Heart left ventricle (tissue), 13 donors: ENCODE results near the gene VWC2.

ENCODE experiments used
- CTCF ChIP-seq, 12 donors: fragments of 200-600 bp; sonication (generic) in 4 of 12; IDR thresholded peaks; one replicate each; pipeline versions ENCODE4 v1.5.0 to v1.8.0; 2018 to 2022; ENCODE audit warnings: antibody characterized with exemption in 12 of 12, mild to moderate bottlenecking in 5 of 12
- POLR2A ChIP-seq, 2 donors: fragments of 450-650 bp; IDR thresholded peaks; one replicate each; pipeline ENCODE4 v1.6.1; 2017; ENCODE audit warnings: antibody characterized with exemption in 2 of 2, mild to moderate bottlenecking in 2 of 2, moderate library complexity in 2 of 2
- donor health status: ischemic (EF 13 %, LVEDD 7.1; RV severe dilation, severe dysfunction).
- donor health status: DM: no; HTN: yes; CAD: no.
- donor health status: DM: no; HTN: no; CAD: no.
- donor health status: ischemic (EF 25% LVEDD 6.9; RV normal size, moderate dysfunction).
- donor health status: ischemic (EF 25% LVEDD 5.7; RV mildly dilated, moderate dysfunction).
- donor health status: ischemic (EF 35%, LVEDD 5.7; RV mildly dilated, moderate dysfunction).
- donor health status: nonischemic (EF 11% LVEDD 7.7; RV severe dilation, severe dysfunction).
- donor health status: DM: yes; HTN: yes; CAD: no.
- donor health status: PGD.
- donor health status: ischemic (EF 29% LVEDD 5.4; RV normal size, mild dysfunction).
- donor health status: nonischemic (EF 23%, LVEDD 6.1; RV moderate dilation, normal function).

- TF ChIP-seq CTCF (IDR thresholded peaks at IDR 0.05) (no peak), POLR2A (IDR thresholded peaks at IDR 0.05) (no peak)
Measured at GRCh38 chr7:49783446-49783845, 10.0 kb downstream of the VWC2 start.
